CD4-positive, CD25-positive, alpha-beta regulatory T cell (primary cell): ENCODE results near the gene IFI30. TPM values are rescaled to one million over a fixed set of nuclear protein-coding genes. Genes with fewer than 3 reads are reported as not detected.

Source experiments
- ATAC-seq, 2 donors: fragments of 150-1000 bp; cut with Tn5 transposase; one replicate each; pipeline ENCODE4 v1.10.0; 2021; ENCODE audit warnings: low read depth in 2 of 2, moderate number of reproducible peaks in 2 of 2, moderate library complexity in 1 of 2
- DNase-seq, 3 donors: peaks; one replicate each; pipeline versions ENCODE4 v3.0.0 to v3.0.0-alpha.2; 2012 to 2022; ENCODE audit warnings: mixed read lengths in 1 of 3
- H3K27ac ChIP-seq: one replicate; pipeline ENCODE4 v1.7.0; 2013; ENCODE audit warnings: mild to moderate bottlenecking, low read length; ENCODE audit not compliant: insufficient read depth, poor library complexity, severe bottlenecking
- H3K27me3 ChIP-seq: one replicate; pipeline ENCODE4 v1.7.0; 2013; ENCODE audit warnings: low read length; ENCODE audit not compliant: control insufficient read depth, insufficient read depth
- H3K36me3 ChIP-seq: one replicate; pipeline ENCODE4 v1.7.0; 2013; ENCODE audit warnings: mild to moderate bottlenecking, low read length, moderate library complexity; ENCODE audit not compliant: control insufficient read depth, insufficient read depth
- H3K4me1 ChIP-seq: 2 replicates; pipeline ENCODE4 v1.7.0; 2013; ENCODE audit warnings: mild to moderate bottlenecking, low read length; ENCODE audit not compliant: insufficient read depth, control insufficient read depth, poor library complexity, severe bottlenecking
- H3K4me3 ChIP-seq: one replicate; pipeline ENCODE4 v1.7.0; 2013; ENCODE audit warnings: low read depth, mild to moderate bottlenecking, low read length, moderate library complexity
- H3K9me3 ChIP-seq, 2 experiments: 1 replicate in 1 of 2; 2 replicates in 1 of 2; pipeline ENCODE4 v1.7.0; 2013; ENCODE audit warnings: low read length in 2 of 2, mild to moderate bottlenecking in 1 of 2, moderate library complexity in 1 of 2; ENCODE audit not compliant: control insufficient read depth in 2 of 2
- H3K27ac Mint-ChIP-seq, 3 donors: one replicate each; pipeline ENCODE4 v1.8.0; 2020 to 2022; ENCODE audit warnings: mild to moderate bottlenecking in 3 of 3, mixed read lengths in 3 of 3, moderate library complexity in 2 of 3
- H3K27me3 Mint-ChIP-seq: one replicate; pipeline ENCODE4 v1.8.0; 2022; ENCODE audit warnings: mild to moderate bottlenecking, mixed read lengths
- H3K36me3 Mint-ChIP-seq: one replicate; pipeline ENCODE4 v1.8.0; 2020; ENCODE audit warnings: mixed read lengths
- H3K4me1 Mint-ChIP-seq, 4 donors: one replicate each; pipeline ENCODE4 v1.8.0; 2020 to 2022; ENCODE audit warnings: mixed read lengths in 4 of 4, mild to moderate bottlenecking in 1 of 4
- H3K4me3 Mint-ChIP-seq, 4 donors: one replicate each; pipeline ENCODE4 v1.8.0; 2020 to 2022; ENCODE audit warnings: mild to moderate bottlenecking in 4 of 4, mixed read lengths in 4 of 4, moderate library complexity in 3 of 4
- H3K9me3 Mint-ChIP-seq, 7 donors: one replicate each; pipeline ENCODE4 v1.8.0; 2020 to 2022; ENCODE audit warnings: mixed read lengths in 7 of 7, mild to moderate bottlenecking in 3 of 7, moderate library complexity in 2 of 7
- polyA plus RNA-seq, 4 donors: library from polyadenylated mRNA; unstranded; fragments of 300-500 nt; fragmentation: Illumina TruSeq; gene quantifications; one replicate each; pipeline ENCODE4 v1.2.3, GENCODE V29; 2021
- total RNA-seq: library from RNA; stranded (reverse); gene quantifications from one replicate; pipeline ENCODE4 v1.2.3, GENCODE V29; 2022

Gene IFI30
- total and polyA plus RNA-seq, 5 donors from 2014 or later: 2.3 to 17.8 (median 8.5) TPM

- peaks cover 8% of the 10 kb centered on the region for H3K36me3 ChIP-seq
- Mint-ChIP-seq H3K4me3 (peak overlapping the region in 2 of 4 donors; percentile 32 to 61), H3K36me3 (peaks cover 12% of the 10 kb centered on the region), H3K4me1 (peaks cover 0 to 8% (median 5%) of the 10 kb centered on the region in 4 donors), H3K9me3 (peaks cover 0 to 2% (median 0%) of the 10 kb centered on the region in 7 donors), H3K27me3 (no peaks in the 10 kb centered on the region), H3K27ac (peak overlapping the region in 1 of 3 donors; percentile 47)
- H3K4me1 ChIP-seq: no peaks in the 10 kb centered on the region
- H3K27ac ChIP-seq: no peak overlapping the region
- H3K27me3 ChIP-seq: no peaks in the 10 kb centered on the region
- peak; percentile 61 to 79 for ATAC-seq
- DNase-seq: peak; percentile 42 to 64 (median 52)
- no peak overlapping the region for H3K4me3 ChIP-seq
- H3K9me3 ChIP-seq: no peaks in the 10 kb centered on the region
Observed at GRCh38 chr19:18167975-18168645, 5.5 kb upstream of the IFI30 start.

GRCh38 chr19:18168673-18169381, 4.8 kb upstream of the IFI30 start:
- Histone ChIP-seq H3K9me3 (no peaks in the 10 kb centered on the region), H3K36me3 (peaks cover 3% of the 10 kb centered on the region), H3K4me1 (no peaks in the 10 kb centered on the region), H3K4me3 (no peak overlapping the region), H3K27ac (no peak overlapping the region), H3K27me3 (no peaks in the 10 kb centered on the region)
- no peak for DNase-seq
- Mint-ChIP-seq H3K36me3 (peaks cover 12% of the 10 kb centered on the region), H3K9me3 (peaks cover 0 to 2% (median 0%) of the 10 kb centered on the region in 7 donors), H3K27ac (no peak overlapping the region), H3K27me3 (no peaks in the 10 kb centered on the region), H3K4me1 (peaks cover 0 to 13% (median 6%) of the 10 kb centered on the region in 4 donors), H3K4me3 (no peak overlapping the region)
- ATAC-seq: no peak

- no peaks in the 10 kb centered on the region for H3K27me3 ChIP-seq
- H3K27me3 Mint-ChIP-seq: no peaks in the 10 kb centered on the region
- peaks cover 9% of the 10 kb centered on the region for H3K36me3 Mint-ChIP-seq
- H3K36me3 ChIP-seq: peaks cover 3% of the 10 kb centered on the region
- peak overlapping the region in 1 of 4 donors; percentile 27 for H3K4me3 Mint-ChIP-seq
- H3K4me1 Mint-ChIP-seq: peaks cover 3 to 25% (median 12%) of the 10 kb centered on the region in 4 donors
- ATAC-seq (no peak), DNase-seq (no peak)
- no peak overlapping the region for H3K4me3 ChIP-seq
- peaks cover 8% of the 10 kb centered on the region for H3K4me1 ChIP-seq
- peaks cover 0 to 2% (median 0%) of the 10 kb centered on the region in 7 donors for H3K9me3 Mint-ChIP-seq
- peak overlapping the region in 2 of 3 donors; percentile 32 to 86 for H3K27ac Mint-ChIP-seq
- H3K27ac ChIP-seq: no peak overlapping the region
- no peaks in the 10 kb centered on the region for H3K9me3 ChIP-seq
Observed at GRCh38 chr19:18170714-18171255, 2.8 kb upstream of the IFI30 start.

- DNase-seq (no peak), ATAC-seq (no peak)
- Mint-ChIP-seq H3K36me3 (peaks cover 5% of the 10 kb centered on the region), H3K27me3 (no peaks in the 10 kb centered on the region), H3K27ac (peak overlapping the region in 2 of 3 donors; percentile 76 to 87), H3K4me3 (peak overlapping the region in 3 of 4 donors; percentile 22 to 64 (median 41)), H3K4me1 (peaks cover 3 to 25% (median 12%) of the 10 kb centered on the region in 4 donors), H3K9me3 (no peaks in the 10 kb centered on the region)
- no peaks in the 10 kb centered on the region for H3K27me3 ChIP-seq
- no peaks in the 10 kb centered on the region for H3K9me3 ChIP-seq
- H3K4me3 ChIP-seq: no peak overlapping the region
- H3K27ac ChIP-seq: no peak overlapping the region
- H3K36me3 ChIP-seq: peaks cover 3% of the 10 kb centered on the region
- peaks cover 8% of the 10 kb centered on the region for H3K4me1 ChIP-seq
Observed at GRCh38 chr19:18171605-18172327, 1.8 kb upstream of the IFI30 start.

- Mint-ChIP-seq H3K4me3 (peak overlapping the region; percentile 52 to 69 (median 64)), H3K4me1 (peaks cover 3 to 25% (median 13%) of the 10 kb centered on the region in 4 donors), H3K27ac (peak overlapping the region; percentile 14 to 87 (median 81)), H3K9me3 (no peaks in the 10 kb centered on the region), H3K36me3 (peaks cover 5% of the 10 kb centered on the region), H3K27me3 (no peaks in the 10 kb centered on the region)
- no peak overlapping the region for H3K4me3 ChIP-seq
- peaks cover 3% of the 10 kb centered on the region for H3K36me3 ChIP-seq
- no peaks in the 10 kb centered on the region for H3K27me3 ChIP-seq
- no peaks in the 10 kb centered on the region for H3K9me3 ChIP-seq
- DNase-seq: no peak
- H3K27ac ChIP-seq: no peak overlapping the region
- no peak for ATAC-seq
- peaks cover 8% of the 10 kb centered on the region for H3K4me1 ChIP-seq
Observed at GRCh38 chr19:18172331-18173053, 1.1 kb upstream of the IFI30 start.

GRCh38 chr19:18173054-18173571, 500 bp upstream of the IFI30 start:
- Histone ChIP-seq H3K4me1 (peaks cover 8% of the 10 kb centered on the region), H3K27ac (peak overlapping the region; percentile 61), H3K27me3 (no peaks in the 10 kb centered on the region), H3K36me3 (no peaks in the 10 kb centered on the region), H3K4me3 (no peak overlapping the region), H3K9me3 (no peaks in the 10 kb centered on the region)
- H3K27me3 Mint-ChIP-seq: no peaks in the 10 kb centered on the region
- no peaks in the 10 kb centered on the region for H3K9me3 Mint-ChIP-seq
- H3K36me3 Mint-ChIP-seq: peaks cover 2% of the 10 kb centered on the region
- no peak for DNase-seq
- H3K27ac Mint-ChIP-seq: peak overlapping the region in 2 of 3 donors; percentile 87 to 93
- peaks cover 2 to 22% (median 11%) of the 10 kb centered on the region in 4 donors for H3K4me1 Mint-ChIP-seq
- peak; percentile 3 to 6 for ATAC-seq
- H3K4me3 Mint-ChIP-seq: peak overlapping the region; percentile 63 to 94 (median 90)

- H3K36me3 ChIP-seq: no peaks in the 10 kb centered on the region
- H3K4me1 Mint-ChIP-seq: peaks cover 0 to 21% (median 10%) of the 10 kb centered on the region in 4 donors
Observed at GRCh38 chr19:18174983-18175382, 1.4 kb downstream of the IFI30 start.

More at GRCh38 chr19:18174983-18175382, 1.4 kb downstream of the IFI30 start:
- Mint-ChIP-seq H3K36me3 (no peaks in the 10 kb centered on the region), H3K9me3 (no peaks in the 10 kb centered on the region), H3K27ac (no peak overlapping the region), H3K4me3 (peak overlapping the region in 3 of 4 donors; percentile 3 to 94 (median 89)), H3K27me3 (no peaks in the 10 kb centered on the region)
- H3K9me3 ChIP-seq: no peaks in the 10 kb centered on the region
- no peak overlapping the region for H3K27ac ChIP-seq
- DNase-seq: no peak
- no peak overlapping the region for H3K4me3 ChIP-seq
- H3K27me3 ChIP-seq: no peaks in the 10 kb centered on the region
- ATAC-seq: no peak
- H3K4me1 ChIP-seq: peaks cover 8% of the 10 kb centered on the region
